Smooth muscle cell (in vitro differentiated cells): Measurements from ENCODE around the gene CT45A7. TPM values are rescaled to one million over a fixed set of nuclear protein-coding genes. Genes with fewer than 3 reads are reported as not detected.

Experiments
- polyA plus RNA-seq: library from polyadenylated mRNA; unstranded; fragments of >200 nt; fragmentation: Nextera tagmentation; extraction: Ambion mirVana; gene quantifications from 2 replicates; pipeline ENCODE4 v1.2.1, GENCODE V29; 2016
- total RNA-seq: library from RNA; depleted of rRNA; stranded (reverse); fragments of >200 nt; gene quantifications from 2 replicates; pipeline ENCODE4 v1.2.3, GENCODE V29; 2014

CT45A7 gene
- total and polyA plus RNA-seq, 2 experiments from 2014 or later, result not detected

Other genes with a start within 250 kb of the CT45A7 start
- not detected in 2 replicates for gene CT45A1, start 123.6 kb downstream of the CT45A7 start, total RNA-seq
- gene CT45A1, start 123.6 kb downstream of the CT45A7 start, polyA plus RNA-seq, result not detected in 2 replicates
- gene CT45A3, start 69.1 kb downstream of the CT45A7 start, total RNA-seq, result not detected in 2 replicates
- not detected in 2 replicates for gene CT45A3, start 69.1 kb downstream of the CT45A7 start, polyA plus RNA-seq
- not detected in 2 replicates for gene CT45A5, start 51.8 kb downstream of the CT45A7 start, total RNA-seq
- not detected in 2 replicates for gene CT45A5, start 51.8 kb downstream of the CT45A7 start, polyA plus RNA-seq
- not detected in 2 replicates for gene CT45A6, start 34.5 kb downstream of the CT45A7 start, total RNA-seq
- not detected in 2 replicates for gene CT45A6, start 34.5 kb downstream of the CT45A7 start, polyA plus RNA-seq
- not detected in 2 replicates for gene CT45A2, start 17.3 kb downstream of the CT45A7 start, total RNA-seq
- not detected in 2 replicates for gene CT45A2, start 17.3 kb downstream of the CT45A7 start, polyA plus RNA-seq
- gene CT45A8, start 17.3 kb upstream of the CT45A7 start, total RNA-seq, result not detected in 2 replicates
- gene CT45A8, start 17.3 kb upstream of the CT45A7 start, polyA plus RNA-seq, result not detected in 2 replicates
- gene CT45A9, start 34.5 kb upstream of the CT45A7 start, total RNA-seq, result not detected in 2 replicates
- not detected in 2 replicates for gene CT45A9, start 34.5 kb upstream of the CT45A7 start, polyA plus RNA-seq
- not detected in 2 replicates for gene CT45A10, start 56.2 kb upstream of the CT45A7 start, total RNA-seq
- not detected in 2 replicates for gene CT45A10, start 56.2 kb upstream of the CT45A7 start, polyA plus RNA-seq
- gene SAGE1, start 56.4 kb upstream of the CT45A7 start, total RNA-seq, result not detected in 2 replicates
- not detected in 2 replicates for gene SAGE1, start 56.4 kb upstream of the CT45A7 start, polyA plus RNA-seq
- gene MMGT1, start 136.7 kb upstream of the CT45A7 start, total RNA-seq, result 27.1 and 35.8 TPM in 2 replicates
- gene MMGT1, start 136.7 kb upstream of the CT45A7 start, polyA plus RNA-seq, result 12.5 and 13.6 TPM in 2 replicates
- 19.8 and 24.7 TPM in 2 replicates for gene SLC9A6, start 148.2 kb upstream of the CT45A7 start, total RNA-seq
- gene SLC9A6, start 148.2 kb upstream of the CT45A7 start, polyA plus RNA-seq, result 10.8 and 11.6 TPM in 2 replicates